A549 (cell line): ENCODE data around the gene CHD6.

Experiments used
- CEBPB ChIP-seq, 2 experiments: fragments of >200 bp in 1 of 2; sonication (Bioruptor Twin) in 1 of 2; formaldehyde crosslinking in 1 of 2; IDR thresholded peaks; 2 replicates each; pipeline ENCODE4 v1.6.1; 2012 to 2016
- CTCF ChIP-seq: fragments of >200 bp; sonication (Bioruptor Twin); formaldehyde crosslinking; IDR thresholded peaks from 3 replicates; pipeline ENCODE4 v1.5.1; 2016
- EHMT2 ChIP-seq: fragments of 200-600 bp; sonication (generic); IDR thresholded peaks from 2 replicates; pipeline ENCODE4 v1.6.1; 2016; ENCODE audit warnings: antibody characterized with exemption, low read depth, mild to moderate bottlenecking, moderate library complexity
- JUN ChIP-seq, 2 experiments: fragments of >200 bp; sonication (Bioruptor Twin); formaldehyde crosslinking; IDR thresholded peaks; 2 replicates in 1 of 2; 3 replicates in 1 of 2; pipeline ENCODE4 v1.6.1; 2016 to 2017
- KDM1A ChIP-seq: fragments of 200-600 bp; sonication (generic); IDR thresholded peaks from 2 replicates; pipeline ENCODE4 v1.6.1; 2016; ENCODE audit warnings: low read depth, mild to moderate bottlenecking
- MAZ ChIP-seq: fragments of 150-350 bp; IDR thresholded peaks from 2 replicates; pipeline ENCODE4 v1.6.1; 2014; ENCODE audit warnings: antibody characterized with exemption, low read depth, low read length, borderline replicate concordance
- USF2 ChIP-seq: fragments of 450-650 bp; IDR thresholded peaks from 2 replicates; pipeline ENCODE4 v1.6.1; 2014; ENCODE audit warnings: antibody characterized with exemption
- ZFP36 ChIP-seq: fragments of 450-650 bp; IDR thresholded peaks from 2 replicates; pipeline ENCODE4 v1.6.1; 2014; ENCODE audit warnings: borderline replicate concordance; ENCODE audit not compliant: partially characterized antibody
- TF ChIP-seq, protein P1 (sequence below): IDR thresholded peaks from 2 replicates; pipeline ENCODE4 v1.6.1; 2012; ENCODE audit warnings: low read depth, borderline replicate concordance
- TF ChIP-seq, protein P2 (sequence below): IDR thresholded peaks from 2 replicates; pipeline ENCODE4 v1.6.1; 2012

DNA sequence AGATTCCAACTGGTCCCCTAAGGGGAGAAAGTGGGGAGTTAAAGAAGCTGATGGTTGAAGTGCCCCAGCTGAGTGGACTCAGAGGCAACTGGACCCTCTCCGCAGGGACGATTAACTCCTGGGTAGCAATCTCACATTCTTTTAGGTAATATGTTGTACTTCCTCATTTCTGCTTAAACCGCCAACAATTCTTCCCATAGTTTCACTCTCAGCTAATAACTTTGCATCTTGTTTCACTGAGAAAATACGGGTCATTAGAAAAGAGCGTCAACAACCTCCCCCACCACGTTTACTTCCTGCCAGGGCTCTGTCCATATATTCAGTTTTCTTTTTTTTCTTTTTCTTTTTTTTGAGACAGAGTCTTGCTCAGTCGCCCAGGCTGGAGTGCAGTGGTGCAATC, 39.5 kb upstream of the CHD6 start:
- TF ChIP-seq, protein P1, sequence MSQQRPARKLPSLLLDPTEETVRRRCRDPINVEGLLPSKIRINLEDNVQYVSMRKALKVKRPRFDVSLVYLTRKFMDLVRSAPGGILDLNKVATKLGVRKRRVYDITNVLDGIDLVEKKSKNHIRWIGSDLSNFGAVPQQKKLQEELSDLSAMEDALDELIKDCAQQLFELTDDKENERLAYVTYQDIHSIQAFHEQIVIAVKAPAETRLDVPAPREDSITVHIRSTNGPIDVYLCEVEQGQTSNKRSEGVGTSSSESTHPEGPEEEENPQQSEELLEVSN: no peak
- TF ChIP-seq KDM1A: no peak
- no peak for TF ChIP-seq MAZ
- TF ChIP-seq EHMT2: no peak
- TF ChIP-seq ZFP36: no peak
- TF ChIP-seq, protein P2, sequence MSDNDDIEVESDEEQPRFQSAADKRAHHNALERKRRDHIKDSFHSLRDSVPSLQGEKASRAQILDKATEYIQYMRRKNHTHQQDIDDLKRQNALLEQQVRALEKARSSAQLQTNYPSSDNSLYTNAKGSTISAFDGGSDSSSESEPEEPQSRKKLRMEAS: no peak
- TF ChIP-seq CTCF: no peak
- no peak for TF ChIP-seq JUN (IDR thresholded peaks at IDR 0.05)
- TF ChIP-seq CEBPB (IDR thresholded peaks at IDR 0.05): no peak
- TF ChIP-seq USF2: no peak
